Caco-2 (cell line): Measurements from ENCODE around the gene RABGAP1L. TPM values are rescaled to one million over a fixed set of nuclear protein-coding genes. Genes with fewer than 3 reads are reported as not detected.

Experiments used
- BruUV-seq: library from RNA; stranded (reverse); fragments of 400-500 nt; replicated peaks from 2 replicates; lab custom pipeline; 2021; lab: Mats Ljungman, UMichigan
- CTCF ChIA-PET: fragments of 300-600 bp; sonication (Branson Sonifier 250); formaldehyde crosslinking; loops from one replicate; lab custom pipeline; 2022; ENCODE audit warnings: antibody characterized with exemption; lab: Charles Lee
- POLR2A ChIA-PET: fragments of 300-600 bp; sonication (Branson Sonifier 250); formaldehyde crosslinking; loops from one replicate; lab custom pipeline; 2022; ENCODE audit warnings: antibody characterized with exemption; lab: Charles Lee
- DNase-seq, 2 experiments: peaks; one replicate each; pipeline versions ENCODE4 v3.0.0 to v3.0.0-alpha.2; 2020 to 2022
- H3K27me3 ChIP-seq: replicated peaks from 2 replicates; pipeline ENCODE4 v1.6.0; 2011; ENCODE audit warnings: low read length; ENCODE audit not compliant: control insufficient read depth, insufficient read depth
- H3K36me3 ChIP-seq: 2 replicates; pipeline ENCODE4 v1.5.1; 2011; ENCODE audit warnings: low read length; ENCODE audit not compliant: control insufficient read depth, insufficient read depth
- H3K4me1 ChIP-seq: fragments of 250-450 bp; sonication (Bioruptor Pico); 2 replicates; pipeline ENCODE4 v1.5.1; 2020; ENCODE audit warnings: mild to moderate bottlenecking
- H3K4me3 ChIP-seq: 2 replicates; pipeline ENCODE4 v1.5.1; 2011; ENCODE audit warnings: low read depth, mild to moderate bottlenecking, control low read depth, low read length
- H3K9me3 ChIP-seq: fragments of 250-450 bp; sonication (Bioruptor Pico); 2 replicates; pipeline ENCODE4 v1.5.1; 2020; ENCODE audit warnings: mild to moderate bottlenecking, moderate library complexity
- H3K27ac Mint-ChIP-seq: one replicate; pipeline ENCODE4 v1.8.0; 2022; ENCODE audit warnings: mixed read lengths; ENCODE audit not compliant: unreplicated experiment
- H3K27me3 Mint-ChIP-seq: one replicate; pipeline ENCODE4 v1.8.0; 2022; ENCODE audit warnings: mixed read lengths; ENCODE audit not compliant: insufficient read depth, unreplicated experiment
- H3K36me3 Mint-ChIP-seq: one replicate; pipeline ENCODE4 v1.8.0; 2022; ENCODE audit warnings: mild to moderate bottlenecking, mixed read lengths; ENCODE audit not compliant: insufficient read depth, unreplicated experiment
- H3K4me1 Mint-ChIP-seq: one replicate; pipeline ENCODE4 v1.8.0; 2022; ENCODE audit warnings: low read depth, mixed read lengths; ENCODE audit not compliant: unreplicated experiment
- H3K4me3 Mint-ChIP-seq: one replicate; pipeline ENCODE4 v1.8.0; 2022; ENCODE audit warnings: mild to moderate bottlenecking, moderate library complexity, mixed read lengths; ENCODE audit not compliant: unreplicated experiment
- H3K9me3 Mint-ChIP-seq: one replicate; pipeline ENCODE4 v1.8.0; 2022; ENCODE audit warnings: mixed read lengths; ENCODE audit not compliant: unreplicated experiment
- intact Hi-C: fragments of 100-400 bp; cut with micrococcal nuclease; formaldehyde crosslinking; loops from one replicate; pipeline ENCODE4 v1.10.0; 2022; ENCODE audit not compliant: unreplicated experiment
- total RNA-seq: library from RNA; stranded (reverse); gene quantifications from 2 replicates; pipeline ENCODE4 v1.2.3, GENCODE V29; 2022
- TF ChIP-seq, protein P1 (sequence below), 2 experiments: fragments of 200-600 bp in 1 of 2; IDR thresholded peaks; 1 replicate in 1 of 2; 2 replicates in 1 of 2; pipeline versions ENCODE4 v1.5.1 to v1.8.0; 2011 to 2022; ENCODE audit warnings: antibody characterized with exemption in 1 of 2, control low read depth in 1 of 2, inconsistent platforms in 1 of 2, low read depth in 1 of 2, low read length in 1 of 2, mild to moderate bottlenecking in 1 of 2, moderate library complexity in 1 of 2; ENCODE audit not compliant: insufficient read depth in 1 of 2, severe bottlenecking in 1 of 2, unreplicated experiment in 1 of 2

The RABGAP1L gene
- total RNA-seq, 1 experiment from 2014 or later: 20.3 TPM

DNA sequence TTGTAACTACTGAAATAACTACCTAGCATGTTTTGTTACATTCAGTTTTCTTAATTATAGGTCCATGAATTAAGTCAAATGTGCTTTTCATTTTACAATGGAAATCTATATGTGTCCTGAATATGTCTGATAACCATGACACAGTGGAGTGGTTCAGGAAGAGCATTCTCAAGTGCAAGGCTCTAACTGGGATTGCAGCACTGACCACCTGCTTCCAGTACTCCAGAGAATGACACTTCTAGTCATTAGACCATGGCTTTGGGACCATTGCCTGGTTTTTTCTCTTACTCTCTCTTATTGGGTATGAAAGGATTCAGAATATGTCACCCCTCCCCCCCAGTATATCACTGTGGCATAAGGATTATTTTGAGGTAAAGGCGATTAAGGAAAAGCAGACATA lies 635.5 kb downstream of the RABGAP1L start:
- no peak overlapping the region for H3K27ac Mint-ChIP-seq
- TF ChIP-seq, protein P1, sequence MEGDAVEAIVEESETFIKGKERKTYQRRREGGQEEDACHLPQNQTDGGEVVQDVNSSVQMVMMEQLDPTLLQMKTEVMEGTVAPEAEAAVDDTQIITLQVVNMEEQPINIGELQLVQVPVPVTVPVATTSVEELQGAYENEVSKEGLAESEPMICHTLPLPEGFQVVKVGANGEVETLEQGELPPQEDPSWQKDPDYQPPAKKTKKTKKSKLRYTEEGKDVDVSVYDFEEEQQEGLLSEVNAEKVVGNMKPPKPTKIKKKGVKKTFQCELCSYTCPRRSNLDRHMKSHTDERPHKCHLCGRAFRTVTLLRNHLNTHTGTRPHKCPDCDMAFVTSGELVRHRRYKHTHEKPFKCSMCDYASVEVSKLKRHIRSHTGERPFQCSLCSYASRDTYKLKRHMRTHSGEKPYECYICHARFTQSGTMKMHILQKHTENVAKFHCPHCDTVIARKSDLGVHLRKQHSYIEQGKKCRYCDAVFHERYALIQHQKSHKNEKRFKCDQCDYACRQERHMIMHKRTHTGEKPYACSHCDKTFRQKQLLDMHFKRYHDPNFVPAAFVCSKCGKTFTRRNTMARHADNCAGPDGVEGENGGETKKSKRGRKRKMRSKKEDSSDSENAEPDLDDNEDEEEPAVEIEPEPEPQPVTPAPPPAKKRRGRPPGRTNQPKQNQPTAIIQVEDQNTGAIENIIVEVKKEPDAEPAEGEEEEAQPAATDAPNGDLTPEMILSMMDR (IDR thresholded peaks at IDR 0.05; ENCODE audit: insufficient read depth in 1 of 2, low read depth in 1 of 2, low read length in 1 of 2, severe bottlenecking in 1 of 2, unreplicated experiment in 1 of 2): no peak
- H3K9me3 Mint-ChIP-seq: no peaks in the 10 kb centered on the region
- no peaks in the 10 kb centered on the region for H3K36me3 ChIP-seq
- no TSS peak for BruUV-seq
- H3K36me3 Mint-ChIP-seq: no peaks in the 10 kb centered on the region
- ChIA-PET CTCF (interaction anchor here (0.6 kb wide), 1 partner anchor 352 kb away, joined by 3 read pairs; no protein-coding TSS in a partner anchor), POLR2A (interaction anchor here (0.6 kb wide), 1 partner anchor 233 kb away, joined by 3 read pairs; no protein-coding TSS in a partner anchor)
- H3K4me3 Mint-ChIP-seq: no peak overlapping the region
- no peaks in the 10 kb centered on the region for H3K27me3 ChIP-seq
- no peak overlapping the region for H3K4me3 ChIP-seq
- intact Hi-C loops: no loop called here
- H3K4me1 ChIP-seq: 0 out of 2 replicates have a peak, but pooled peaks cover 3% of the 10 kb centered on the region
- no peaks in the 10 kb centered on the region for H3K9me3 ChIP-seq
- no peaks in the 10 kb centered on the region for H3K27me3 Mint-ChIP-seq
- H3K4me1 Mint-ChIP-seq: peaks cover 10% of the 10 kb centered on the region
- no peak for DNase-seq

- Histone ChIP-seq H3K9me3 (no peaks in the 10 kb centered on the region), H3K4me1 (0 out of 2 replicates have a peak, but pooled peaks cover 3% of the 10 kb centered on the region), H3K4me3 (no peak overlapping the region), H3K36me3 (no peaks in the 10 kb centered on the region), H3K27me3 (no peaks in the 10 kb centered on the region)
- POLR2A ChIA-PET: no interaction called here
- TF ChIP-seq, protein P1 (IDR thresholded peaks at IDR 0.05; ENCODE audit: insufficient read depth in 1 of 2, low read depth in 1 of 2, low read length in 1 of 2, severe bottlenecking in 1 of 2, unreplicated experiment in 1 of 2): no peak
- H3K27ac Mint-ChIP-seq: no peak overlapping the region
- CTCF ChIA-PET: no interaction called here
- no peak for DNase-seq
- peaks cover 10% of the 10 kb centered on the region for H3K4me1 Mint-ChIP-seq
- BruUV-seq: no TSS peak
- no peaks in the 10 kb centered on the region for H3K27me3 Mint-ChIP-seq
- no peaks in the 10 kb centered on the region for H3K36me3 Mint-ChIP-seq
- no peak overlapping the region for H3K4me3 Mint-ChIP-seq
- H3K9me3 Mint-ChIP-seq: no peaks in the 10 kb centered on the region
- intact Hi-C loops: no loop called here
These were observed 636.5 kb downstream of the RABGAP1L start for GRCh38 chr1:174795806-174796205.

DNA sequence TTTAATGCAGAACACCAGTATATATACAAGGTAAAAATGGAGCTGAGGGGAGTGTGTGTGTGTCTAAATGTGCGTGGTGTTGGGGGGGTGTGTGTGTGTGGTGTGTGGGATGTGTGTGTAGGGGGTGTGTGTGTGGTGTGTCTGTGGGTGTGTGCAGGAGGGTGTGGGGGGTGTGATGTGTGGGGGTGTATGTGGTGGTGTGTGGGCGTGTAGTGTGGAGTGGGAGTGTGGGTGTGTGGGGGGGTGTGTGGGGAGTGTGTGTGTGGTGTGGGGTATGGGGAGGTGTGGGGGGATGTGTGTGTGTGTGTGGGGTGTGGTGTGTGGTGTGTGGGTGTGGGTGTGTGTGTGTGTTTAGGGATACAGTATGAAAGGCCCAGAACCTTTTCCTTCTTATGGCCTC lies 638.1 kb downstream of the RABGAP1L start:
- CTCF ChIA-PET: no interaction called here
- no TSS peak for BruUV-seq
- POLR2A ChIA-PET: no interaction called here

More for the DNA sequence above, 638.1 kb downstream of the RABGAP1L start:
- TF ChIP-seq, protein P1 (IDR thresholded peaks at IDR 0.05; ENCODE audit: insufficient read depth in 1 of 2, low read depth in 1 of 2, low read length in 1 of 2, severe bottlenecking in 1 of 2, unreplicated experiment in 1 of 2): no peak
- intact Hi-C loops: no loop called here
- Mint-ChIP-seq H3K27me3 (no peaks in the 10 kb centered on the region), H3K9me3 (no peaks in the 10 kb centered on the region), H3K4me1 (peaks cover 10% of the 10 kb centered on the region), H3K27ac (no peak overlapping the region), H3K36me3 (no peaks in the 10 kb centered on the region), H3K4me3 (no peak overlapping the region)
- no peaks in the 10 kb centered on the region for H3K36me3 ChIP-seq
- no peaks in the 10 kb centered on the region for H3K27me3 ChIP-seq
- no peak overlapping the region for H3K4me3 ChIP-seq
- 0 out of 2 replicates have a peak, but pooled peaks cover 3% of the 10 kb centered on the region for H3K4me1 ChIP-seq
- H3K9me3 ChIP-seq: no peaks in the 10 kb centered on the region
- DNase-seq: no peak
